ENCODE measurements around the gene ZMIZ1.

The ZMIZ1 gene

GRCh38 chr10:79131836-79132631 lies 63.3 kb downstream of the ZMIZ1 start:
- peak overlapping the region; percentile 50 for H3K9ac ChIP-seq (ENCODE audit: insufficient read length, low read depth)
- TF ChIP-seq ZNF274 (IDR thresholded peaks at IDR 0.05; ENCODE audit: low read depth, low read length) (no peak), SUZ12 (IDR thresholded peaks at IDR 0.05; ENCODE audit: extremely low read depth, insufficient read depth, insufficient read length) (no peak), YY1 (IDR thresholded peaks at IDR 0.05; ENCODE audit: insufficient read depth, insufficient read length) (no peak)
- peaks cover 38% of the 10 kb centered on the region for H3K36me3 ChIP-seq (ENCODE audit: insufficient read depth, insufficient read length, low read length)
- H3K4me3 ChIP-seq (ENCODE audit: insufficient read length, low read depth): no peak overlapping the region
- DNase-seq (ENCODE audit: low read depth, low spot score): no peak
- no peaks in the 10 kb centered on the region for H3K9me3 ChIP-seq (ENCODE audit: insufficient read depth, low read length)
- peaks cover 40% of the 10 kb centered on the region for H3K4me1 ChIP-seq (ENCODE audit: insufficient read depth, insufficient read length)
- no peaks in the 10 kb centered on the region for H3K27me3 ChIP-seq (ENCODE audit: insufficient read depth, insufficient read length)

- Histone ChIP-seq H3K4me3 (ENCODE audit: insufficient read length, low read depth) (no peak overlapping the region), H3K9ac (ENCODE audit: insufficient read length, low read depth) (no peak overlapping the region), H3K27me3 (ENCODE audit: insufficient read depth, insufficient read length) (no peaks in the 10 kb centered on the region), H3K36me3 (ENCODE audit: insufficient read depth, insufficient read length, low read length) (peaks cover 37% of the 10 kb centered on the region), H3K4me1 (ENCODE audit: insufficient read depth, insufficient read length) (peaks cover 40% of the 10 kb centered on the region), H3K9me3 (ENCODE audit: insufficient read depth, low read length) (no peaks in the 10 kb centered on the region)
- DNase-seq (ENCODE audit: low read depth, low spot score): no peak
- TF ChIP-seq SUZ12 (IDR thresholded peaks at IDR 0.05; ENCODE audit: extremely low read depth, insufficient read depth, insufficient read length) (no peak), ZNF274 (IDR thresholded peaks at IDR 0.05; ENCODE audit: low read depth, low read length) (no peak)
Measured at GRCh38 chr10:79132681-79133381, 64.1 kb downstream of the ZMIZ1 start.

DNA sequence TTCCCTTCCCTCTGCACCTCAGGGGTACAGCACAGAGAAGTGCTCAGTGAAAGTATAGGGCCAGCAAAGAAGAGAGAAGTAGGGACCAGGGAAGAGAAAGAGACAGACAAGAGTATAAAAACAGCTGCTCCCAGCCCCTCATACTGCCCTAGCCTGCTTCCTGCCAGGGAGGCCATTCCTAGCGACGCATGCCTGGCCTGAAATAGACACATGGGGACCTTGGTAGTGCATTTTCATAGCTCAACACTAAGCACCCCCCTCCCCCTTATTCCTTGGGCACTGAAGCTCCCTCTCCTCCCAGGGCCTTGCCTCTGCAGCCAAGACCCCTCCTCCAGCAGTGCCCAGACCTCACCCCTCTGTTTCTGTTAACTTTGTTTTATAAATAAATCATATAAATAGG lies 64.7 kb downstream of the ZMIZ1 start:
- TF ChIP-seq SUZ12 (IDR thresholded peaks at IDR 0.05; ENCODE audit: extremely low read depth, insufficient read depth, insufficient read length) (no peak), YY1 (IDR thresholded peaks at IDR 0.05; ENCODE audit: insufficient read depth, insufficient read length) (no peak), ZNF274 (IDR thresholded peaks at IDR 0.05; ENCODE audit: low read depth, low read length) (no peak)
- Histone ChIP-seq H3K4me3 (ENCODE audit: insufficient read length, low read depth) (no peak overlapping the region), H3K4me1 (ENCODE audit: insufficient read depth, insufficient read length) (peaks cover 34% of the 10 kb centered on the region), H3K9ac (ENCODE audit: insufficient read length, low read depth) (no peak overlapping the region), H3K9me3 (ENCODE audit: insufficient read depth, low read length) (no peaks in the 10 kb centered on the region), H3K36me3 (ENCODE audit: insufficient read depth, insufficient read length, low read length) (peaks cover 35% of the 10 kb centered on the region), H3K27me3 (ENCODE audit: insufficient read depth, insufficient read length) (no peaks in the 10 kb centered on the region)
- DNase-seq (ENCODE audit: low read depth, low spot score): no peak

DNA sequence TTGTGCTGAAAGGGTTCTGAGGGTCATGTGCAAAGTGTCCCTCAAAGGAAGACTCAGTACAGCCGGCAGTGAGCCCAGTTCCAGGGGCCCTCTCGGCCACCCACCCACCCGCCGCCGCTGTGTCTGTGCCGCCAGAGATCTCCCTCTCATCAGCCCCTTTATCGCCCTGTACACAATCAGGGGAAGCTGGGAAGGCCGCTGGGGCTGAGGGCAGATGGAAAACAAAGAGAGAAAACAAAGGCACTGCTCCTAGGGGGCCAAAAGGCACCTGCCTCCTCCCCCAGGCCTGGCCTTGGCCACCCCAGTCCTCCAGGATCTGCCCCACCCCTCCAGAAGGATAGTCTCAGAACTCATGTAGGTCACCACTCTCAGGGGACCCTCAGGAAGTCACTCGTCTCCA lies 67.0 kb downstream of the ZMIZ1 start:
- Histone ChIP-seq H3K4me1 (ENCODE audit: insufficient read depth, insufficient read length) (peaks cover 31% of the 10 kb centered on the region), H3K36me3 (ENCODE audit: insufficient read depth, insufficient read length, low read length) (peaks cover 51% of the 10 kb centered on the region), H3K27me3 (ENCODE audit: insufficient read depth, insufficient read length) (no peaks in the 10 kb centered on the region), H3K9ac (ENCODE audit: insufficient read length, low read depth) (no peak overlapping the region), H3K4me3 (ENCODE audit: insufficient read length, low read depth) (no peak overlapping the region), H3K9me3 (ENCODE audit: insufficient read depth, low read length) (no peaks in the 10 kb centered on the region)
- no peak for DNase-seq (ENCODE audit: low read depth, low spot score)
- no peak for TF ChIP-seq SUZ12 (IDR thresholded peaks at IDR 0.05; ENCODE audit: extremely low read depth, insufficient read depth, insufficient read length)
- no peak for TF ChIP-seq YY1 (IDR thresholded peaks at IDR 0.05; ENCODE audit: insufficient read depth, insufficient read length)

DNA sequence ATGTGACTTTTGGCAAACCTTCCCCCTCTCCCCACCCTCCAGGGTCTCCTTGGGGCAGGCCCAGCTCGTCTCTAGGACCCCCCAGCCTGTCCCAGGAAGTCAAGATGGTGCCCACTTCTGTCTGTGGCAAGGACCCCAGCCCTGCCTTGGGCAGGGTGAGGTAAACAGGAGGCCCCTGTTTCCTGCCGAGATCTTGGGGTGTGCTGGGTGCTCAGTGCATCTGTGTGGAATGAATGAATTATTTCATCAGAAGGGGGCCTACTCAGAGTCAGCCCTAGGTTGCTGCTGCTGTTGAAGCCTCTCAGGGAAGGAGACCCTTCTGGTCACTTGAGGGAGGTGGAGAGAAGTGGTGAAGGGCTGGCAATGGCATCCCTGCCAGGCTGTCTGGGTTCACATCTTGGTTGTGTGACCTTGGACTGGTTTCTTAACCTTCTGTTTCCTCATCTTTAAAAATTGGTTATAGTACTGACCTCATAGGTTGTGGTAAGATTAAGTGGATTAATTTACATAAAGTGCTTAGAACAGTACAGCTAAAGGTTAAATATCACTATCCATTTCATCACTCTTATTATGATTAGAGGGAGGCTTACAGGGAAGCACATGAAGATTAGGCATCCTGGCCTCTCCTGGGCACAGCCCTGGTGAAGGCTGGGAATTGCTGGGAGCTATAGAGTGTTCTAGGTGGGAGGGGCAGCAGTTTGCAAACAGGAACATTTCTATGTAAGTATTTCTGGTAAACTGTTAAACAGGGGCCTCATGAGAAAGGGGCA lies 67.7 kb downstream of the ZMIZ1 start:
- no peak for DNase-seq (ENCODE audit: low read depth, low spot score)
- Histone ChIP-seq H3K9ac (ENCODE audit: insufficient read length, low read depth) (no peak overlapping the region), H3K9me3 (ENCODE audit: insufficient read depth, low read length) (no peaks in the 10 kb centered on the region), H3K4me1 (ENCODE audit: insufficient read depth, insufficient read length) (peaks cover 33% of the 10 kb centered on the region), H3K36me3 (ENCODE audit: insufficient read depth, insufficient read length, low read length) (peaks cover 53% of the 10 kb centered on the region), H3K27me3 (ENCODE audit: insufficient read depth, insufficient read length) (no peaks in the 10 kb centered on the region), H3K4me3 (ENCODE audit: insufficient read length, low read depth) (no peak overlapping the region)
- no peak for TF ChIP-seq SUZ12 (IDR thresholded peaks at IDR 0.05; ENCODE audit: extremely low read depth, insufficient read depth, insufficient read length)
- TF ChIP-seq ZNF274 (IDR thresholded peaks at IDR 0.05; ENCODE audit: low read depth, low read length): no peak
- TF ChIP-seq YY1 (IDR thresholded peaks at IDR 0.05; ENCODE audit: insufficient read depth, insufficient read length): no peak

DNA sequence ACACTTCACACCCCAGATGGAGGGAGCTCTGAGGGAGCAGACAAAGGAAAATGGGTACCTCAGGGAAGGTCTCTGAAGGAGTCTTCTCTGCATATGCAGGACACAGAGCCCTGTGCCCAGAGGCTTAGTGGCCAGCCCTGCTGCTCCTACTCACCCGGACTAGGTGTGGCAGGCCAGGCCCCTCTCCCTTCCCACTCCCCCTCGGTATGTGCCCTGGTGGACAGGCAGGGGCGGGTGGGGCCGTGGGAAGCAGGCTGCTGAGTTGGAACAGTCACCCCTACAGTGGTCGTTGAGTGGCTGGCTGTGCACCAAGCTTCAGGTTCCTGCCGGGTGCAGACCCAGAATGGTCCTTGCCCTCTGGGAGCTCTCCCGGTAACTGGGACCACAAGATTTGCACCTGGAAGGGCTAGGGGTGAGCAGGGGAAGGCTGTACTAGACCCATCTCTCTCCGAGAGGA lies 68.6 kb downstream of the ZMIZ1 start:
- Histone ChIP-seq H3K9me3 (ENCODE audit: insufficient read depth, low read length) (no peaks in the 10 kb centered on the region), H3K27me3 (ENCODE audit: insufficient read depth, insufficient read length) (no peaks in the 10 kb centered on the region), H3K9ac (ENCODE audit: insufficient read length, low read depth) (no peak overlapping the region), H3K4me3 (ENCODE audit: insufficient read length, low read depth) (no peak overlapping the region), H3K4me1 (ENCODE audit: insufficient read depth, insufficient read length) (peaks cover 30% of the 10 kb centered on the region), H3K36me3 (ENCODE audit: insufficient read depth, insufficient read length, low read length) (peaks cover 54% of the 10 kb centered on the region)
- DNase-seq (ENCODE audit: low read depth, low spot score): no peak
- TF ChIP-seq SUZ12 (IDR thresholded peaks at IDR 0.05; ENCODE audit: extremely low read depth, insufficient read depth, insufficient read length) (no peak), YY1 (IDR thresholded peaks at IDR 0.05; ENCODE audit: insufficient read depth, insufficient read length) (no peak), ZNF274 (IDR thresholded peaks at IDR 0.05; ENCODE audit: low read depth, low read length) (no peak)

DNA sequence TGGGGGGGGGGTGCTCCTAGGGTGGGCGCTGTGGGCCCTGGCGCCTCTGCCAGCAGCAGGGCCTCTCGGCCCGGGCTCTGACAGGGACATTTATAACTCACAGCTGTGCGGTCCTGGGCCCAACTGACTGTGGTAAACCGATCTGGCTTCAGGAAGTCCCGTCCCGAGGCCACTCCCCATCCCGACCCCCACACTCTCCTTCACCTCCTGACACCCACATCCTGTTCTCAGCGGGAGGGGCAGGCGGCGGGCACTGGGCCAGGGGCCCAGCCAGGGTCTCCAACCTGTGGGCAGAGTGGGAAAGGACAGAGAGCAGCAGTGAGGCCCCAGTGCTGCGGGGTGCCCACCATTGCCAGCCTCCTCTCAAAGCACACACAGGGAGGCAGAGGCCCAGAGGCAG lies 69.1 kb downstream of the ZMIZ1 start:
- H3K4me1 ChIP-seq (ENCODE audit: insufficient read depth, insufficient read length): peaks cover 25% of the 10 kb centered on the region
- DNase-seq (ENCODE audit: low read depth, low spot score): no peak
- peaks cover 59% of the 10 kb centered on the region for H3K36me3 ChIP-seq (ENCODE audit: insufficient read depth, insufficient read length, low read length)
- H3K9ac ChIP-seq (ENCODE audit: insufficient read length, low read depth): no peak overlapping the region
- H3K4me3 ChIP-seq (ENCODE audit: insufficient read length, low read depth): no peak overlapping the region
- H3K9me3 ChIP-seq (ENCODE audit: insufficient read depth, low read length): no peaks in the 10 kb centered on the region
- TF ChIP-seq SUZ12 (IDR thresholded peaks at IDR 0.05; ENCODE audit: extremely low read depth, insufficient read depth, insufficient read length): no peak
- TF ChIP-seq ZNF274 (IDR thresholded peaks at IDR 0.05; ENCODE audit: low read depth, low read length): no peak
- TF ChIP-seq YY1 (IDR thresholded peaks at IDR 0.05; ENCODE audit: insufficient read depth, insufficient read length): no peak
- no peaks in the 10 kb centered on the region for H3K27me3 ChIP-seq (ENCODE audit: insufficient read depth, insufficient read length)

Measured in NT2/D1 (cell line).